Measurements from ENCODE around the gene WIPF1.

DNA sequence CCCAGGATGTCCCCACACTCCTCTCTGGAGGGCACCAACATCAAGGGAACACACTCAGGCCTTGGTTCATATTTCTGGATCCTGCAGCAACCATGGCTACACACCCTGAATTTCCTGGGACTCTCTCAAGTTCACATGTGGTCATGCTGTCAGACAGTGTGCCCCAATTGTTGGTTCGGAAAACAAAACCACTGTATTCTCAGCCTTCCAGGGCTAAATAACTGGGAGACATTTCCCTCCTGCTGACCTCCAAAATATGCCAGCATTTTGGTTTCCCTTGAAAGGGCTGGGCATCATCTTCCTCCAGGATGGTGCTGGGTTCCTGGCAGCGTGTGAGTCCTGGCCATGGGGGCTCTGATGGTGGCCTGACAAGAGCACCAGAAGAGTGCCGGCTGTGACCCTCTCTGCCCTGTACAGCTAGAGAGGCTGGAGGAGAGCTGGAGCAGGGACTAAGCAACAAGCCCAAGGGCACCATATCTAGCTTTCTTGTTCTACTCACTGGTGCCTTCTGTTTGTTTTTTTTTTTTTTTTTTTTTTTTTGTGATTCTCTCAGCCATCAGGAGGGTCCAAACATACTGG, 37.5 kb upstream of the WIPF1 start:
- TF ChIP-seq, protein P1, sequence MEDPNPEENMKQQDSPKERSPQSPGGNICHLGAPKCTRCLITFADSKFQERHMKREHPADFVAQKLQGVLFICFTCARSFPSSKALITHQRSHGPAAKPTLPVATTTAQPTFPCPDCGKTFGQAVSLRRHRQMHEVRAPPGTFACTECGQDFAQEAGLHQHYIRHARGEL (CRISPR knock-in tag; IDR thresholded peaks at IDR 0.05) = no peak
- TF ChIP-seq PAWR (CRISPR knock-in tag; IDR thresholded peaks at IDR 0.05; ENCODE audit: borderline replicate concordance) = no peak
- TF ChIP-seq, protein P2, sequence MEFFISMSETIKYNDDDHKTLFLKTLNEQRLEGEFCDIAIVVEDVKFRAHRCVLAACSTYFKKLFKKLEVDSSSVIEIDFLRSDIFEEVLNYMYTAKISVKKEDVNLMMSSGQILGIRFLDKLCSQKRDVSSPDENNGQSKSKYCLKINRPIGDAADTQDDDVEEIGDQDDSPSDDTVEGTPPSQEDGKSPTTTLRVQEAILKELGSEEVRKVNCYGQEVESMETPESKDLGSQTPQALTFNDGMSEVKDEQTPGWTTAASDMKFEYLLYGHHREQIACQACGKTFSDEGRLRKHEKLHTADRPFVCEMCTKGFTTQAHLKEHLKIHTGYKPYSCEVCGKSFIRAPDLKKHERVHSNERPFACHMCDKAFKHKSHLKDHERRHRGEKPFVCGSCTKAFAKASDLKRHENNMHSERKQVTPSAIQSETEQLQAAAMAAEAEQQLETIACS (CRISPR knock-in tag; IDR thresholded peaks at IDR 0.05) = no peak
- TF ChIP-seq, protein P3, sequence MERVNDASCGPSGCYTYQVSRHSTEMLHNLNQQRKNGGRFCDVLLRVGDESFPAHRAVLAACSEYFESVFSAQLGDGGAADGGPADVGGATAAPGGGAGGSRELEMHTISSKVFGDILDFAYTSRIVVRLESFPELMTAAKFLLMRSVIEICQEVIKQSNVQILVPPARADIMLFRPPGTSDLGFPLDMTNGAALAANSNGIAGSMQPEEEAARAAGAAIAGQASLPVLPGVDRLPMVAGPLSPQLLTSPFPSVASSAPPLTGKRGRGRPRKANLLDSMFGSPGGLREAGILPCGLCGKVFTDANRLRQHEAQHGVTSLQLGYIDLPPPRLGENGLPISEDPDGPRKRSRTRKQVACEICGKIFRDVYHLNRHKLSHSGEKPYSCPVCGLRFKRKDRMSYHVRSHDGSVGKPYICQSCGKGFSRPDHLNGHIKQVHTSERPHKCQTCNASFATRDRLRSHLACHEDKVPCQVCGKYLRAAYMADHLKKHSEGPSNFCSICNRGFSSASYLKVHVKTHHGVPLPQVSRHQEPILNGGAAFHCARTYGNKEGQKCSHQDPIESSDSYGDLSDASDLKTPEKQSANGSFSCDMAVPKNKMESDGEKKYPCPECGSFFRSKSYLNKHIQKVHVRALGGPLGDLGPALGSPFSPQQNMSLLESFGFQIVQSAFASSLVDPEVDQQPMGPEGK (CRISPR knock-in tag; IDR thresholded peaks at IDR 0.05) = no peak
- TF ChIP-seq GLI4 (CRISPR knock-in tag; IDR thresholded peaks at IDR 0.05; ENCODE audit: borderline replicate concordance) = no peak
- no peak for TF ChIP-seq MAZ (IDR thresholded peaks at IDR 0.05; ENCODE audit: borderline replicate concordance, low read depth, low read length)
- TF ChIP-seq MAZ (CRISPR knock-in tag; IDR thresholded peaks at IDR 0.05; ENCODE audit: low read depth) = no peak
- TF ChIP-seq, protein P4, sequence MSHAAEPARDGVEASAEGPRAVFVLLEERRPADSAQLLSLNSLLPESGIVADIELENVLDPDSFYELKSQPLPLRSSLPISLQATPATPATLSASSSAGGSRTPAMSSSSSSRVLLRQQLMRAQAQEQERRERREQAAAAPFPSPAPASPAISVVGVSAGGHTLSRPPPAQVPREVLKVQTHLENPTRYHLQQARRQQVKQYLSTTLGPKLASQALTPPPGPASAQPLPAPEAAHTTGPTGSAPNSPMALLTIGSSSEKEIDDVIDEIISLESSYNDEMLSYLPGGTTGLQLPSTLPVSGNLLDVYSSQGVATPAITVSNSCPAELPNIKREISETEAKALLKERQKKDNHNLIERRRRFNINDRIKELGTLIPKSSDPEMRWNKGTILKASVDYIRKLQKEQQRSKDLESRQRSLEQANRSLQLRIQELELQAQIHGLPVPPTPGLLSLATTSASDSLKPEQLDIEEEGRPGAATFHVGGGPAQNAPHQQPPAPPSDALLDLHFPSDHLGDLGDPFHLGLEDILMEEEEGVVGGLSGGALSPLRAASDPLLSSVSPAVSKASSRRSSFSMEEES (CRISPR knock-in tag; IDR thresholded peaks at IDR 0.05) = no peak
- TF ChIP-seq ATF1 (CRISPR knock-in tag; IDR thresholded peaks at IDR 0.05) = no peak
- TF ChIP-seq, protein P5, sequence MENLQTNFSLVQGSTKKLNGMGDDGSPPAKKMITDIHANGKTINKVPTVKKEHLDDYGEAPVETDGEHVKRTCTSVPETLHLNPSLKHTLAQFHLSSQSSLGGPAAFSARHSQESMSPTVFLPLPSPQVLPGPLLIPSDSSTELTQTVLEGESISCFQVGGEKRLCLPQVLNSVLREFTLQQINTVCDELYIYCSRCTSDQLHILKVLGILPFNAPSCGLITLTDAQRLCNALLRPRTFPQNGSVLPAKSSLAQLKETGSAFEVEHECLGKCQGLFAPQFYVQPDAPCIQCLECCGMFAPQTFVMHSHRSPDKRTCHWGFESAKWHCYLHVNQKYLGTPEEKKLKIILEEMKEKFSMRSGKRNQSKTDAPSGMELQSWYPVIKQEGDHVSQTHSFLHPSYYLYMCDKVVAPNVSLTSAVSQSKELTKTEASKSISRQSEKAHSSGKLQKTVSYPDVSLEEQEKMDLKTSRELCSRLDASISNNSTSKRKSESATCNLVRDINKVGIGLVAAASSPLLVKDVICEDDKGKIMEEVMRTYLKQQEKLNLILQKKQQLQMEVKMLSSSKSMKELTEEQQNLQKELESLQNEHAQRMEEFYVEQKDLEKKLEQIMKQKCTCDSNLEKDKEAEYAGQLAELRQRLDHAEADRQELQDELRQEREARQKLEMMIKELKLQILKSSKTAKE (CRISPR knock-in tag; IDR thresholded peaks at IDR 0.05; ENCODE audit: borderline replicate concordance) = no peak
